GM04504 (cell line): Measurements from ENCODE around the gene UTRN.

Experiments
- DNase-seq: peaks from one replicate; pipeline ENCODE4 v3.0.0-alpha.2; 2012; ENCODE audit warnings: low read depth

The UTRN gene

GRCh38 chr6:144283646-144284477 is 1.3 kb upstream of the UTRN start:
- DNase-seq: no peak

GRCh38 chr6:144284478-144284782 is 705 bp upstream of the UTRN start:
- DNase-seq: no peak

GRCh38 chr6:144285548-144285797 is 338 bp downstream of the UTRN start:
- DNase-seq: no peak

- DNase-seq: peak; percentile 35
Measured at GRCh38 chr6:144285798-144286502, 815 bp downstream of the UTRN start.

- peak; percentile 73 for DNase-seq
Measured at GRCh38 chr6:144286503-144287393, 1.6 kb downstream of the UTRN start.

- DNase-seq: no peak
Measured at GRCh38 chr6:144289006-144289405, 3.9 kb downstream of the UTRN start.

- DNase-seq: no peak
Measured at GRCh38 chr6:144292372-144292771, 7.2 kb downstream of the UTRN start.

GRCh38 chr6:144294016-144294415 is 8.9 kb downstream of the UTRN start:
- DNase-seq: peak; percentile 52

- DNase-seq: no peak
Measured at GRCh38 chr6:144295211-144295610, 10.1 kb downstream of the UTRN start.

- DNase-seq: no peak
Measured at GRCh38 chr6:144295981-144296767, 11.0 kb downstream of the UTRN start.

GRCh38 chr6:144296973-144297372 is 11.8 kb downstream of the UTRN start:
- no peak for DNase-seq

- DNase-seq: no peak
Measured at GRCh38 chr6:144297511-144298100, 12.5 kb downstream of the UTRN start.

GRCh38 chr6:144298194-144298593 is 13.1 kb downstream of the UTRN start:
- no peak for DNase-seq

GRCh38 chr6:144298916-144299315 is 13.8 kb downstream of the UTRN start:
- no peak for DNase-seq

GRCh38 chr6:144302701-144303372 is 17.7 kb downstream of the UTRN start:
- DNase-seq: no peak

GRCh38 chr6:144304223-144304848 is 19.2 kb downstream of the UTRN start:
- DNase-seq: no peak

- no peak for DNase-seq
Measured at GRCh38 chr6:144305567-144305966, 20.4 kb downstream of the UTRN start.

- no peak for DNase-seq
Measured at GRCh38 chr6:144305985-144306384, 20.9 kb downstream of the UTRN start.

GRCh38 chr6:144307880-144308279 is 22.7 kb downstream of the UTRN start:
- DNase-seq: no peak

- no peak for DNase-seq
Measured at GRCh38 chr6:144310765-144311164, 25.6 kb downstream of the UTRN start.

- no peak for DNase-seq
Measured at GRCh38 chr6:144311361-144311760, 26.2 kb downstream of the UTRN start.
